Activated naive CD4-positive, alpha-beta T cell treated with anti-CD3 and anti-CD28 coated beads, Interleukin-2, amount 50 U/mL, for 72 hours (primary cell): ENCODE measurements around the gene TMC5. TPM values are rescaled to one million over a fixed set of nuclear protein-coding genes. Genes with fewer than 3 reads are reported as not detected.
"Not testable (repeated sequence)": the region's sequence is repeated elsewhere in the genome, so short reads cannot be mapped to it uniquely, and the experiment has no call there.

ENCODE experiments used
- ATAC-seq, 2 donors: fragments of 150-1000 bp; cut with Tn5 transposase; 2 replicates each; pipeline ENCODE4 v1.10.0; 2021; ENCODE audit warnings: mild to moderate bottlenecking in 2 of 2, moderate library complexity in 2 of 2
- DNase-seq, 2 donors: peaks; one replicate each; pipeline ENCODE4 v3.0.0; 2021 to 2022; ENCODE audit warnings: low spot score in 2 of 2
- H3K27ac Mint-ChIP-seq, 2 donors: one replicate each; pipeline ENCODE4 v1.8.0; 2022; ENCODE audit warnings: mild to moderate bottlenecking in 2 of 2, mixed read lengths in 2 of 2
- H3K36me3 Mint-ChIP-seq, 2 donors: one replicate each; pipeline ENCODE4 v1.8.0; 2022; ENCODE audit warnings: mixed read lengths in 2 of 2
- H3K9me3 Mint-ChIP-seq, 2 donors: one replicate each; pipeline ENCODE4 v1.8.0; 2022; ENCODE audit warnings: mixed read lengths in 2 of 2
- total RNA-seq, 2 donors: library from RNA; stranded (reverse); gene quantifications; one replicate each; pipeline ENCODE4 v1.2.3, GENCODE V29; 2022

The TMC5 gene
- total RNA-seq, 2 donors from 2014 or later: not detected

GRCh38 chr16:19393226-19394111 lies 24.2 kb upstream of the TMC5 start:
- no peaks in the 10 kb centered on the region for H3K9me3 Mint-ChIP-seq

GRCh38 chr16:19395646-19396267 lies 21.9 kb upstream of the TMC5 start:
- ATAC-seq, H3K27ac Mint-ChIP-seq: not testable (repeated sequence)

More at GRCh38 chr16:19393226-19394111, 24.2 kb upstream of the TMC5 start:
- DNase-seq (no peak), ATAC-seq (no peak)
- Mint-ChIP-seq H3K36me3 (peaks cover 0 to 6% of the 10 kb centered on the region in 2 donors), H3K27ac (no peak overlapping the region)

GRCh38 chr16:19396555-19397011 lies 21.1 kb upstream of the TMC5 start:
- H3K36me3 Mint-ChIP-seq: peaks cover 8 to 9% of the 10 kb centered on the region in 2 donors
- DNase-seq (no peak), ATAC-seq (no peak)
- no peak overlapping the region for H3K27ac Mint-ChIP-seq
- peaks cover 8 to 13% of the 10 kb centered on the region in 2 donors for H3K9me3 Mint-ChIP-seq

More at GRCh38 chr16:19395646-19396267, 21.9 kb upstream of the TMC5 start:
- not testable (repeated sequence) for H3K9me3 Mint-ChIP-seq, H3K36me3 Mint-ChIP-seq, DNase-seq

GRCh38 chr16:19397373-19397772 lies 20.3 kb upstream of the TMC5 start:
- peaks cover 11 to 21% of the 10 kb centered on the region in 2 donors for H3K9me3 Mint-ChIP-seq
- peaks cover 16% of the 10 kb centered on the region in 2 donors for H3K36me3 Mint-ChIP-seq
- not testable (repeated sequence) for H3K27ac Mint-ChIP-seq, ATAC-seq, DNase-seq

- no peak overlapping the region for H3K27ac Mint-ChIP-seq
- no peak for DNase-seq
- ATAC-seq: no peak
- H3K9me3 Mint-ChIP-seq: peaks cover 17 to 27% of the 10 kb centered on the region in 2 donors
- H3K36me3 Mint-ChIP-seq: peaks cover 17 to 23% of the 10 kb centered on the region in 2 donors
Observed at GRCh38 chr16:19400711-19401110, 17.0 kb upstream of the TMC5 start.

- no peak for DNase-seq
- peaks cover 11 to 17% of the 10 kb centered on the region in 2 donors for H3K9me3 Mint-ChIP-seq
- H3K27ac Mint-ChIP-seq: no peak overlapping the region
- H3K36me3 Mint-ChIP-seq: peaks cover 15 to 19% of the 10 kb centered on the region in 2 donors
- ATAC-seq: no peak
Observed at GRCh38 chr16:19406891-19407491, 10.7 kb upstream of the TMC5 start.

GRCh38 chr16:19410435-19411171 lies 7.1 kb upstream of the TMC5 start:
- DNase-seq (peak in 1 of 2 donors; percentile 5), ATAC-seq (no peak)
- Mint-ChIP-seq H3K9me3 (peaks cover 5 to 7% of the 10 kb centered on the region in 2 donors), H3K36me3 (peaks cover 8 to 10% of the 10 kb centered on the region in 2 donors), H3K27ac (no peak overlapping the region)

GRCh38 chr16:19411298-19411697 lies 6.4 kb upstream of the TMC5 start:
- H3K9me3 Mint-ChIP-seq: peaks cover 5 to 7% of the 10 kb centered on the region in 2 donors
- H3K27ac Mint-ChIP-seq: no peak overlapping the region
- H3K36me3 Mint-ChIP-seq: peaks cover 8 to 10% of the 10 kb centered on the region in 2 donors
- ATAC-seq (no peak), DNase-seq (no peak)

- DNase-seq, H3K36me3 Mint-ChIP-seq, H3K9me3 Mint-ChIP-seq, ATAC-seq, H3K27ac Mint-ChIP-seq: not testable (repeated sequence)
Observed at GRCh38 chr16:19412055-19412454, 5.6 kb upstream of the TMC5 start.

- Mint-ChIP-seq H3K9me3 (peaks cover 0 to 4% of the 10 kb centered on the region in 2 donors), H3K27ac (no peak overlapping the region), H3K36me3 (no peaks in the 10 kb centered on the region)
- ATAC-seq (no peak), DNase-seq (no peak)
Observed at GRCh38 chr16:19415461-19415860, 2.2 kb upstream of the TMC5 start.

- Mint-ChIP-seq H3K27ac (no peak overlapping the region), H3K36me3 (no peaks in the 10 kb centered on the region), H3K9me3 (peaks cover 0 to 4% of the 10 kb centered on the region in 2 donors)
- ATAC-seq (no peak), DNase-seq (no peak)
Observed at GRCh38 chr16:19415918-19416317, 1.8 kb upstream of the TMC5 start.

- peaks cover 6 to 14% of the 10 kb centered on the region in 2 donors for H3K9me3 Mint-ChIP-seq
Observed at GRCh38 chr16:19418200-19418599, 517 bp downstream of the TMC5 start.

GRCh38 chr16:19419698-19420075 lies 2.0 kb downstream of the TMC5 start:
- peaks cover 0 to 4% of the 10 kb centered on the region in 2 donors for H3K36me3 Mint-ChIP-seq
- H3K9me3 Mint-ChIP-seq: peaks cover 6 to 14% of the 10 kb centered on the region in 2 donors
- no peak for DNase-seq
- no peak overlapping the region for H3K27ac Mint-ChIP-seq
- no peak for ATAC-seq

More at GRCh38 chr16:19418200-19418599, 517 bp downstream of the TMC5 start:
- DNase-seq (no peak), ATAC-seq (no peak)
- Mint-ChIP-seq H3K36me3 (peaks cover 0 to 4% of the 10 kb centered on the region in 2 donors), H3K27ac (no peak overlapping the region)

- peaks cover 0 to 4% of the 10 kb centered on the region in 2 donors for H3K36me3 Mint-ChIP-seq
- DNase-seq (no peak), ATAC-seq (no peak)
- H3K27ac Mint-ChIP-seq: no peak overlapping the region
- H3K9me3 Mint-ChIP-seq: peaks cover 6 to 14% of the 10 kb centered on the region in 2 donors
Observed at GRCh38 chr16:19424478-19424877, 6.8 kb downstream of the TMC5 start.

- H3K9me3 Mint-ChIP-seq: no peaks in the 10 kb centered on the region
- H3K36me3 Mint-ChIP-seq: no peaks in the 10 kb centered on the region
- H3K27ac Mint-ChIP-seq: no peak overlapping the region
- no peak for DNase-seq
- ATAC-seq: no peak
Observed at GRCh38 chr16:19430345-19430744, 12.7 kb downstream of the TMC5 start.

- H3K27ac Mint-ChIP-seq: no peak overlapping the region
- DNase-seq (no peak), ATAC-seq (no peak)
- no peaks in the 10 kb centered on the region for H3K9me3 Mint-ChIP-seq
- no peaks in the 10 kb centered on the region for H3K36me3 Mint-ChIP-seq
Observed at GRCh38 chr16:19431636-19432340, 14.1 kb downstream of the TMC5 start.
